A549 (cell line): ENCODE results near the gene ANO6. TPM values are rescaled to one million over a fixed set of nuclear protein-coding genes. Genes with fewer than 3 reads are reported as not detected.

Experiments used
- ATAC-seq, 2 experiments: fragments of 200-7000 bp in 1 of 2; fragments of >200 bp in 1 of 2; cut with Nextera tagmentation in 1 of 2; cut with Tn5 transposase in 1 of 2; 3 replicates each; pipeline versions ENCODE4 v1.8.0 to v1.9.1; 2018 to 2020; ENCODE audit warnings: mild to moderate bottlenecking in 1 of 2, moderate library complexity in 1 of 2
- CTCF ChIA-PET: fragments of 300-600 bp; sonication (Branson Sonifier 250); formaldehyde crosslinking; extraction: SDS; loops from one replicate; lab custom pipeline; 2021; ENCODE audit warnings: antibody characterized with exemption, inconsistent platforms; lab: Yijun Ruan, JAX
- POLR2A ChIA-PET: fragments of 350-600 bp; formaldehyde crosslinking; extraction: SDS; loops from one replicate; lab custom pipeline; 2021; ENCODE audit warnings: antibody characterized with exemption, inconsistent platforms; lab: Yijun Ruan, JAX
- DNase-seq, 2 experiments: peaks; one replicate each; pipeline versions ENCODE4 v3.0.0 to v3.0.0-alpha.2; 2011 to 2016; ENCODE audit warnings: low read depth in 1 of 2, low spot score in 1 of 2
- FAIRE-seq: peaks from 2 replicates; lab custom pipeline; 2011; peaks lifted over from hg19 to GRCh38; lab: Jason Lieb, UNC
- H3K27ac ChIP-seq, 2 experiments: fragments of >200 bp; sonication (Bioruptor Twin); formaldehyde crosslinking; 3 replicates each; pipeline ENCODE4 v1.5.1; 2016 to 2017
- H3K4me1 ChIP-seq: fragments of >200 bp; sonication (Bioruptor Twin); formaldehyde crosslinking; 3 replicates; pipeline ENCODE4 v1.6.1; 2016
- H3K4me2 ChIP-seq: fragments of >200 bp; sonication (Bioruptor Twin); formaldehyde crosslinking; 3 replicates; pipeline ENCODE4 v1.6.1; 2016
- H3K4me3 ChIP-seq: fragments of >200 bp; sonication (Bioruptor Twin); formaldehyde crosslinking; 3 replicates; pipeline ENCODE4 v1.5.1; 2016
- H3K9me3 ChIP-seq: fragments of >200 bp; sonication (Bioruptor Twin); formaldehyde crosslinking; 3 replicates; pipeline ENCODE4 v1.6.1; 2016
- ATOH8 ChIP-seq: fragments of 250-450 bp; sonication (Bioruptor Pico); IDR thresholded peaks from 2 replicates; pipeline ENCODE4 v1.5.0; 2020; ENCODE audit warnings: low read depth, mild to moderate bottlenecking, moderate library complexity
- CEBPB ChIP-seq, 2 experiments: fragments of >200 bp in 1 of 2; sonication (Bioruptor Twin) in 1 of 2; formaldehyde crosslinking in 1 of 2; IDR thresholded peaks; 2 replicates each; pipeline ENCODE4 v1.6.1; 2012 to 2016
- CHD2 ChIP-seq: fragments of 150-350 bp; IDR thresholded peaks from 2 replicates; pipeline ENCODE4 v1.6.1; 2014; ENCODE audit warnings: low read length; ENCODE audit not compliant: partially characterized antibody
- EHMT2 ChIP-seq: fragments of 200-600 bp; sonication (generic); IDR thresholded peaks from 2 replicates; pipeline ENCODE4 v1.6.1; 2016; ENCODE audit warnings: antibody characterized with exemption, low read depth, mild to moderate bottlenecking, moderate library complexity
- FOSL2 ChIP-seq, 2 experiments: fragments of 450-650 bp in 1 of 2; fragments of >200 bp in 1 of 2; sonication (Bioruptor Twin) in 1 of 2; formaldehyde crosslinking; IDR thresholded peaks; 2 replicates each; pipeline versions ENCODE4 v1.5.0 to v1.6.1; 2016 to 2020; ENCODE audit warnings: mild to moderate bottlenecking in 1 of 2, moderate library complexity in 1 of 2
- HES2 ChIP-seq: fragments of >200 bp; sonication (Bioruptor Twin); formaldehyde crosslinking; IDR thresholded peaks from 2 replicates; pipeline ENCODE4 v1.6.1; 2016
- HOXB5 ChIP-seq: fragments of 250-450 bp; sonication (Bioruptor Pico); IDR thresholded peaks from 2 replicates; pipeline ENCODE4 v1.5.0; 2020; ENCODE audit warnings: mild to moderate bottlenecking, moderate library complexity
- JUNB ChIP-seq: fragments of >200 bp; sonication (Bioruptor Twin); formaldehyde crosslinking; IDR thresholded peaks from 2 replicates; pipeline ENCODE4 v1.6.1; 2016
- MAX ChIP-seq: IDR thresholded peaks from 2 replicates; pipeline ENCODE4 v1.6.1; 2012
- MAZ ChIP-seq: fragments of 150-350 bp; IDR thresholded peaks from 2 replicates; pipeline ENCODE4 v1.6.1; 2014; ENCODE audit warnings: antibody characterized with exemption, low read depth, low read length, borderline replicate concordance
- MYC ChIP-seq: IDR thresholded peaks from 2 replicates; pipeline ENCODE4 v1.6.1; 2012; ENCODE audit warnings: mild to moderate bottlenecking, inconsistent platforms, low read length, improper control_type of control experiment, borderline replicate concordance
- NFE2L2 ChIP-seq: fragments of 150-350 bp; conservative IDR thresholded peaks from 2 replicates; pipeline ENCODE4 v1.6.1; 2014; ENCODE audit warnings: low read length
- RARB ChIP-seq: fragments of 250-450 bp; sonication (Bioruptor Pico); IDR thresholded peaks from 2 replicates; pipeline ENCODE4 v1.8.0; 2021; ENCODE audit warnings: mild to moderate bottlenecking, moderate library complexity
- RCOR1 ChIP-seq: fragments of 150-350 bp; IDR thresholded peaks from 2 replicates; pipeline ENCODE4 v1.6.1; 2014; ENCODE audit warnings: antibody characterized with exemption, low read length, low read depth
- RFX5 ChIP-seq: fragments of 450-650 bp; IDR thresholded peaks from 2 replicates; pipeline ENCODE4 v1.7.1; 2014; ENCODE audit warnings: antibody characterized with exemption, mild to moderate bottlenecking, moderate library complexity
- RNF2 ChIP-seq: fragments of 200-600 bp; sonication (generic); IDR thresholded peaks from 2 replicates; pipeline ENCODE4 v1.6.1; 2016; ENCODE audit warnings: low read depth, mild to moderate bottlenecking, antibody characterized with exemption, moderate library complexity, borderline replicate concordance
- SREBF2 ChIP-seq: fragments of 450-650 bp; IDR thresholded peaks from 2 replicates; pipeline ENCODE4 v1.6.1; 2014; ENCODE audit warnings: mild to moderate bottlenecking, moderate library complexity
- USF2 ChIP-seq: fragments of 450-650 bp; IDR thresholded peaks from 2 replicates; pipeline ENCODE4 v1.6.1; 2014; ENCODE audit warnings: antibody characterized with exemption
- ZC3H11A ChIP-seq: fragments of 450-650 bp; IDR thresholded peaks from 2 replicates; pipeline ENCODE4 v1.6.1; 2014; ENCODE audit warnings: antibody characterized with exemption, mild to moderate bottlenecking
- ZFP36 ChIP-seq: fragments of 450-650 bp; IDR thresholded peaks from 2 replicates; pipeline ENCODE4 v1.6.1; 2014; ENCODE audit warnings: borderline replicate concordance; ENCODE audit not compliant: partially characterized antibody
- WGBS: methylation state at CpG from one replicate; pipeline ENCODE4 v1.1.6; 2017; ENCODE audit errors: missing lambda C conversion rate; 5-methylcytosine and 5-hydroxymethylcytosine counted together
- polyA plus RNA-seq, 4 experiments: library from polyadenylated mRNA; depleted of rRNA in 3 of 4; stranded (reverse); fragments of >200 nt; fragmentation: RNase III in 1 of 4; extraction: RNeasy Plus Mini Kit Qiagen cat#74134 plus additional on column Dnase treatment in 1 of 4; gene quantifications; 2 replicates in 3 of 4; 3 replicates in 1 of 4; pipeline ENCODE4 v1.2.3, GENCODE V29; 2011 to 2017
- TF ChIP-seq, protein P1 (sequence below): IDR thresholded peaks from 2 replicates; pipeline ENCODE4 v1.6.1; 2012

The ANO6 gene
- polyA plus RNA-seq, 2 of the 4 experiments (the other 2 are of a cell fraction) = 41.7 to 80.0 TPM

DNA sequence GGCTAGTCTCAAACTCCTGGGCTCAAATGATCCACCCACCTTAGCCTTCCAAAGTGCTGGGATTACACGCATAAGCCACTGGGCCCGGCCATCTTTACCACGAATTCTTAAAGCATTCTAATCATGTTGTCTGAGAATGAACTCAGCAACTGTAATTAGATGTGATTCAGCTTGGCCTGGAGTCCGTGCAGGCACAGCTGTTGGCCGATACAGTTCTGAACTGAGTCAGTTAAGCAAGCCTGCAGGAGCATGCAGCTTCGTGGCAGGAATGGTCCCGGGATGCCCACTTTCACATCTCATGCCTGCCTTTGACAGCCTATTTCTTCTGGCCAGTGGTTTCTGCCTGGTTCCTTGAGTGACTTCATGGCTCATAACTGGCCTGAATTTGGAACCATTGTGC is 194.1 kb downstream of the ANO6 start:
- WGBS = 88% methylated on average over 7 of the region's 7 CpGs
- no peak overlapping the region for H3K27ac ChIP-seq
- CTCF ChIA-PET = interaction anchor here (1.4 kb wide), 1 partner anchor 134 kb away, joined by 3 read pairs; no protein-coding TSS in a partner anchor

GRCh38 chr12:45411626-45412025 is 195.7 kb downstream of the ANO6 start:
- peaks cover 13% of the 10 kb centered on the region; the same call in 2 of the 3 replicates for H3K4me1 ChIP-seq
- 97% methylated on average over 7 of the region's 7 CpGs for WGBS
- no peak for DNase-seq
- no peaks in the 10 kb centered on the region for H3K9me3 ChIP-seq
- no peak overlapping the region for H3K4me2 ChIP-seq
- no peak for TF ChIP-seq HOXB5 (CRISPR knock-in tag)
- CTCF ChIA-PET = interaction anchor here (0.8 to 3.3 kb wide), 4 partner anchors 23 to 228 kb away, joined by 3 to 11 read pairs (median 3); no protein-coding TSS in a partner anchor
- POLR2A ChIA-PET = no interaction called here
- FAIRE-seq = no peak
- ATAC-seq = no peak
- H3K4me3 ChIP-seq = no peak overlapping the region
- no peak overlapping the region for H3K27ac ChIP-seq

More for the DNA sequence above, 194.1 kb downstream of the ANO6 start:
- H3K4me3 ChIP-seq = no peak overlapping the region
- peaks cover 3% of the 10 kb centered on the region; the same call in 2 of the 3 replicates for H3K4me1 ChIP-seq
- TF ChIP-seq SREBF2 (no peak), MYC (no peak), FOSL2 (IDR thresholded peaks at IDR 0.05) (no peak), FOSL2 (CRISPR knock-in tag; IDR thresholded peaks at IDR 0.05) (no peak), NFE2L2 (no peak), RFX5 (no peak), ZFP36 (no peak), RARB (CRISPR knock-in tag) (no peak), ZC3H11A (no peak), HES2 (no peak), EHMT2 (no peak), MAZ (no peak), RCOR1 (no peak), CHD2 (no peak), HOXB5 (CRISPR knock-in tag) (no peak), ATOH8 (CRISPR knock-in tag) (no peak), RNF2 (no peak)
- TF ChIP-seq, protein P1, sequence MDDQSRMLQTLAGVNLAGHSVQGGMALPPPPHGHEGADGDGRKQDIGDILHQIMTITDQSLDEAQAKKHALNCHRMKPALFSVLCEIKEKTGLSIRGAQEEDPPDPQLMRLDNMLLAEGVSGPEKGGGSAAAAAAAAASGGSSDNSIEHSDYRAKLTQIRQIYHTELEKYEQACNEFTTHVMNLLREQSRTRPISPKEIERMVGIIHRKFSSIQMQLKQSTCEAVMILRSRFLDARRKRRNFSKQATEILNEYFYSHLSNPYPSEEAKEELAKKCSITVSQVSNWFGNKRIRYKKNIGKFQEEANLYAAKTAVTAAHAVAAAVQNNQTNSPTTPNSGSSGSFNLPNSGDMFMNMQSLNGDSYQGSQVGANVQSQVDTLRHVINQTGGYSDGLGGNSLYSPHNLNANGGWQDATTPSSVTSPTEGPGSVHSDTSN = no peak
- TF ChIP-seq, all 56 proteins: peak for 0
- POLR2A ChIA-PET = no interaction called here
- FAIRE-seq = no peak
- DNase-seq = no peak
- no peak for ATAC-seq
- H3K9me3 ChIP-seq = no peaks in the 10 kb centered on the region
- no peak overlapping the region for H3K4me2 ChIP-seq

GRCh38 chr12:45415393-45415817 is 199.5 kb downstream of the ANO6 start:
- WGBS = 26% methylated on average over 4 of the region's 4 CpGs
- POLR2A ChIA-PET = interaction anchor here (1.0 kb wide), 1 partner anchor 200 kb away, joined by 3 read pairs; the partner anchor contains the start of gene ANO6
- CTCF ChIA-PET = interaction anchor here (0.6 to 1.6 kb wide), 2 partner anchors 27 to 102 kb away, joined by 3 to 6 read pairs; no protein-coding TSS in a partner anchor
- peak; percentile 78 to 89 for DNase-seq
- no peak overlapping the region for H3K4me2 ChIP-seq
- H3K27ac ChIP-seq = peak overlapping the region in 1 of 2 experiments; percentile 40; a peak in 1 of 6 replicates
- peak; percentile 75 for TF ChIP-seq JUNB
- TF ChIP-seq FOSL2 (IDR thresholded peaks at IDR 0.05) = peak; percentile 81
- TF ChIP-seq FOSL2 (CRISPR knock-in tag; IDR thresholded peaks at IDR 0.05) = peak; percentile 92
- peak; percentile 72 for TF ChIP-seq MAX
- TF ChIP-seq USF2 = no peak
- TF ChIP-seq CEBPB (IDR thresholded peaks at IDR 0.05) = 0 out of 4 replicates have a peak, but pooled peaks of 1 of the 2 experiments have one; percentile 8
- TF ChIP-seq ATOH8 (CRISPR knock-in tag) = peak; percentile 55; the same call in 1 of the 2 replicates
- H3K4me3 ChIP-seq = no peak overlapping the region
- H3K9me3 ChIP-seq = no peaks in the 10 kb centered on the region
- no peak for FAIRE-seq
- ATAC-seq = peak; percentile 99 to 100
- H3K4me1 ChIP-seq = peaks cover 13% of the 10 kb centered on the region; the same call in 2 of the 3 replicates
